ENCODE data around the gene LRRC42. TPM values are rescaled to one million over a fixed set of nuclear protein-coding genes. Genes with fewer than 3 reads are reported as not detected.

Gene LRRC42
- total and polyA plus RNA-seq, 9 of the 15 experiments (the other 6 are each of a cell fraction or from before 2014, with no cell fraction given): 17.3 to 51.9 (median 35.5) TPM

- no peak for TF ChIP-seq ZKSCAN3 (CRISPR knock-in tag; IDR thresholded peaks at IDR 0.05)
- TF ChIP-seq NR1H2 (CRISPR knock-in tag; IDR thresholded peaks at IDR 0.05): no peak
- no peak for TF ChIP-seq NR4A1 (CRISPR knock-in tag; IDR thresholded peaks at IDR 0.05)
- TF ChIP-seq NR4A1 (tag; IDR thresholded peaks at IDR 0.05): no peak
- no peak for TF ChIP-seq C11orf30 (IDR thresholded peaks at IDR 0.05; ENCODE audit: low read depth)
- no peak for TF ChIP-seq CXXC5 (CRISPR knock-in tag; IDR thresholded peaks at IDR 0.05)
- no peak for TF ChIP-seq ARID3B (CRISPR knock-in tag; IDR thresholded peaks at IDR 0.05; ENCODE audit: borderline replicate concordance)
- no peak for TF ChIP-seq ZNF318 (IDR thresholded peaks at IDR 0.05; ENCODE audit: borderline replicate concordance in 1 of 2, low read depth in 1 of 2)
- no peak for TF ChIP-seq ZNF184 (CRISPR knock-in tag; IDR thresholded peaks at IDR 0.05)
- TF ChIP-seq PCBP2 (IDR thresholded peaks at IDR 0.05; ENCODE audit: low read depth, low read length, poor library complexity, severe bottlenecking): no peak
- no peak for TF ChIP-seq ZBTB17 (CRISPR knock-in tag; IDR thresholded peaks at IDR 0.05)
- TF ChIP-seq ARNT (IDR thresholded peaks at IDR 0.05): no peak
- peak; percentile 84 for TF ChIP-seq EGR1 (conservative IDR thresholded peaks at IDR 0.05)
- 0 out of 4 replicates have a peak, but pooled peaks of 1 of the 2 experiments have one; percentile 33 for TF ChIP-seq SIN3A (IDR thresholded peaks at IDR 0.05; ENCODE audit: borderline replicate concordance in 2 of 2, control insufficient read depth in 1 of 2, low read depth in 2 of 2, low read length in 2 of 2)
- no peak for TF ChIP-seq SFPQ (IDR thresholded peaks at IDR 0.05; ENCODE audit: low read depth, low read length)
- peak in 1 of 2 experiments; percentile 11; a peak in 1 of 4 replicates for TF ChIP-seq FOXK2 (conservative IDR thresholded peaks at IDR 0.05 in 1 of 2, IDR thresholded peaks at IDR 0.05 in 1 of 2; ENCODE audit: low read depth in 2 of 2)
Measured at GRCh38 chr1:53944469-53945182, 1.5 kb upstream of the LRRC42 start (continued).

Data from K562 (cell line).